Measurements from ENCODE around the gene TAB3. TPM values are rescaled to one million over a fixed set of nuclear protein-coding genes. Genes with fewer than 3 reads are reported as not detected.

TAB3 gene
- total and polyA plus RNA-seq, 10 of the 15 experiments (the other 5 are each of a cell fraction or from before 2014, with no cell fraction given): 1.7 to 22.1 (median 9.1) TPM

GRCh38 chrX:30793075-30793766, 95.8 kb downstream of the TAB3 start:
- no peaks in the 10 kb centered on the region for H3K79me2 ChIP-seq (ENCODE audit: control insufficient read depth, insufficient read depth, low read length)
- no peak for DNase-seq (ENCODE audit: low read depth, low spot score)
- H3K4me3 ChIP-seq: no peak overlapping the region
- H3K4me2 ChIP-seq (ENCODE audit: control insufficient read depth, insufficient read depth): no peak overlapping the region
- H3K27ac ChIP-seq (ENCODE audit: control insufficient read depth, insufficient read depth): no peak overlapping the region
- ChIA-PET POLR2A (no interaction called here), RAD21 (ENCODE audit: unreplicated experiment) (no interaction called here), CTCF (no interaction called here), SMC1A (ENCODE audit: uncharacterized antibody, unreplicated experiment) (no interaction called here)
- H4K20me1 ChIP-seq (ENCODE audit: control insufficient read depth, insufficient read depth): no peaks in the 10 kb centered on the region
- in situ Hi-C loops (cut with MboI): no loop called here
- no peak overlapping the region for H3K9ac ChIP-seq (ENCODE audit: control insufficient read depth, insufficient read depth, low read length)
- no peak for ATAC-seq
- no peak for FAIRE-seq
- H3K9me3 ChIP-seq (replicated peaks; ENCODE audit: control insufficient read depth, insufficient read depth, low read length): no peaks in the 10 kb centered on the region; the same call in 2 of the 3 replicates
- no TSS peak for BruUV-seq (replicated peaks)
- intact Hi-C loops (cut with micrococcal nuclease; ENCODE audit: unreplicated experiment): no loop called here
- TF ChIP-seq ETV6 (conservative IDR thresholded peaks at IDR 0.05 in 1 of 2, IDR thresholded peaks at IDR 0.05 in 1 of 2; ENCODE audit: borderline replicate concordance in 1 of 2, low read depth in 1 of 2) (no peak), LARP7 (IDR thresholded peaks at IDR 0.05) (no peak), ZNF24 (IDR thresholded peaks at IDR 0.05) (no peak), HDGF (IDR thresholded peaks at IDR 0.05) (no peak), ZNF384 (IDR thresholded peaks at IDR 0.05; ENCODE audit: borderline replicate concordance, low read depth, low read length) (no peak), RB1 (IDR thresholded peaks at IDR 0.05; ENCODE audit: borderline replicate concordance) (no peak), SUPT20H (IDR thresholded peaks at IDR 0.05; ENCODE audit: borderline replicate concordance, control insufficient read depth, low read depth, low read length) (no peak), CUX1 (IDR thresholded peaks at IDR 0.05; ENCODE audit: insufficient replicate concordance, low read depth, low read length) (no peak), NFIC (IDR thresholded peaks at IDR 0.05; ENCODE audit: low read depth, low read length) (no peak), IRF3 (IDR thresholded peaks at IDR 0.05) (no peak), CHD2 (IDR thresholded peaks at IDR 0.05; ENCODE audit: borderline replicate concordance, low read depth, low read length) (no peak), SP1 (IDR thresholded peaks at IDR 0.05; ENCODE audit: low read depth, low read length) (no peak), KDM1A (IDR thresholded peaks at IDR 0.05; ENCODE audit: borderline replicate concordance) (no peak)
- TF ChIP-seq, protein P1, sequence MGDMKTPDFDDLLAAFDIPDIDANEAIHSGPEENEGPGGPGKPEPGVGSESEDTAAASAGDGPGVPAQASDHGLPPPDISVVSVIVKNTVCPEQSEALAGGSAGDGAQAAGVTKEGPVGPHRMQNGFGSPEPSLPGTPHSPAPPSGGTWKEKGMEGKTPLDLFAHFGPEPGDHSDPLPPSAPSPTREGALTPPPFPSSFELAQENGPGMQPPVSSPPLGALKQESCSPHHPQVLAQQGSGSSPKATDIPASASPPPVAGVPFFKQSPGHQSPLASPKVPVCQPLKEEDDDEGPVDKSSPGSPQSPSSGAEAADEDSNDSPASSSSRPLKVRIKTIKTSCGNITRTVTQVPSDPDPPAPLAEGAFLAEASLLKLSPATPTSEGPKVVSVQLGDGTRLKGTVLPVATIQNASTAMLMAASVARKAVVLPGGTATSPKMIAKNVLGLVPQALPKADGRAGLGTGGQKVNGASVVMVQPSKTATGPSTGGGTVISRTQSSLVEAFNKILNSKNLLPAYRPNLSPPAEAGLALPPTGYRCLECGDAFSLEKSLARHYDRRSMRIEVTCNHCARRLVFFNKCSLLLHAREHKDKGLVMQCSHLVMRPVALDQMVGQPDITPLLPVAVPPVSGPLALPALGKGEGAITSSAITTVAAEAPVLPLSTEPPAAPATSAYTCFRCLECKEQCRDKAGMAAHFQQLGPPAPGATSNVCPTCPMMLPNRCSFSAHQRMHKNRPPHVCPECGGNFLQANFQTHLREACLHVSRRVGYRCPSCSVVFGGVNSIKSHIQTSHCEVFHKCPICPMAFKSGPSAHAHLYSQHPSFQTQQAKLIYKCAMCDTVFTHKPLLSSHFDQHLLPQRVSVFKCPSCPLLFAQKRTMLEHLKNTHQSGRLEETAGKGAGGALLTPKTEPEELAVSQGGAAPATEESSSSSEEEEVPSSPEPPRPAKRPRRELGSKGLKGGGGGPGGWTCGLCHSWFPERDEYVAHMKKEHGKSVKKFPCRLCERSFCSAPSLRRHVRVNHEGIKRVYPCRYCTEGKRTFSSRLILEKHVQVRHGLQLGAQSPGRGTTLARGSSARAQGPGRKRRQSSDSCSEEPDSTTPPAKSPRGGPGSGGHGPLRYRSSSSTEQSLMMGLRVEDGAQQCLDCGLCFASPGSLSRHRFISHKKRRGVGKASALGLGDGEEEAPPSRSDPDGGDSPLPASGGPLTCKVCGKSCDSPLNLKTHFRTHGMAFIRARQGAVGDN (IDR thresholded peaks at IDR 0.05): no peak
- 31% methylated on average over 3 of the region's 3 CpGs for WGBS (ENCODE audit: insufficient coverage, insufficient replicate concordance, low lambda C conversion rate, missing lambda C conversion rate)
- no peaks in the 10 kb centered on the region for H3K27me3 ChIP-seq (replicated peaks in 1 of 2; ENCODE audit: control insufficient read depth in 2 of 2, insufficient read depth in 2 of 2, low read length in 1 of 2)
- no peak overlapping the region for H2AFZ ChIP-seq (ENCODE audit: control insufficient read depth, low read depth, low read length)
- no peaks in the 10 kb centered on the region for H3K36me3 ChIP-seq (ENCODE audit: control insufficient read depth in 2 of 2, insufficient read depth in 2 of 2, low read length in 1 of 2)
- no peaks in the 10 kb centered on the region for H3K4me1 ChIP-seq (ENCODE audit: control insufficient read depth, insufficient read depth, low read length)

Measured in GM12878 (cell line).